Measurements from ENCODE around the gene GRID2. TPM values are rescaled to one million over a fixed set of nuclear protein-coding genes. Genes with fewer than 3 reads are reported as not detected.

Gene GRID2
- total RNA-seq, 4 donors from 2014 or later: not detected

GRCh38 chr4:93760284-93760683 is 1456.5 kb downstream of the GRID2 start:
- ATAC-seq (ENCODE audit: low FRiP score): no peak
- TF ChIP-seq CTCF (IDR thresholded peaks at IDR 0.05): no peak
- DNase-seq (ENCODE audit: low spot score): no peak

GRCh38 chr4:93761286-93761685 is 1457.5 kb downstream of the GRID2 start:
- no peak for ATAC-seq (ENCODE audit: low FRiP score)
- TF ChIP-seq CTCF (IDR thresholded peaks at IDR 0.05): no peak
- DNase-seq (ENCODE audit: low spot score): no peak

GRCh38 chr4:93764639-93765246 is 1461.0 kb downstream of the GRID2 start:
- TF ChIP-seq CTCF (IDR thresholded peaks at IDR 0.05): no peak
- no peak for DNase-seq (ENCODE audit: low spot score)
- ATAC-seq (ENCODE audit: low FRiP score): peak; percentile 14

- DNase-seq (ENCODE audit: low spot score) (no peak), ATAC-seq (ENCODE audit: low FRiP score) (no peak)
- TF ChIP-seq CTCF (IDR thresholded peaks at IDR 0.05): no peak
Measured at GRCh38 chr4:93767917-93768316, 1464.2 kb downstream of the GRID2 start.

- DNase-seq (ENCODE audit: low spot score): no peak
- ATAC-seq (ENCODE audit: low FRiP score): no peak
- no peak for TF ChIP-seq CTCF (IDR thresholded peaks at IDR 0.05)
Measured at GRCh38 chr4:93770201-93770600, 1466.4 kb downstream of the GRID2 start.

- TF ChIP-seq CTCF (IDR thresholded peaks at IDR 0.05): no peak
- ATAC-seq (ENCODE audit: low FRiP score) (peak; percentile 32), DNase-seq (ENCODE audit: low spot score) (no peak)
Measured at GRCh38 chr4:93771640-93772411, 1468.1 kb downstream of the GRID2 start.

GRCh38 chr4:93772858-93773257 is 1469.1 kb downstream of the GRID2 start:
- DNase-seq (ENCODE audit: low spot score) (no peak), ATAC-seq (ENCODE audit: low FRiP score) (no peak)
- no peak for TF ChIP-seq CTCF (IDR thresholded peaks at IDR 0.05)

All from omental fat pad (tissue), 4 donors.